OCI-LY1 (cell line): ENCODE results near the gene CELF6.

Experiments
- CTCF ChIP-seq: fragments of 200-600 bp; sonication (generic), shearing (Covaris generic); IDR thresholded peaks from 2 replicates; pipeline ENCODE4 v1.5.1; 2017; ENCODE audit warnings: mild to moderate bottlenecking, antibody characterized with exemption, low read length, moderate library complexity, mixed read lengths
- EZH2 ChIP-seq: fragments of 200-600 bp; sonication (generic), shearing (Covaris generic); IDR thresholded peaks from 2 replicates; pipeline ENCODE4 v1.8.0; 2017; ENCODE audit warnings: borderline replicate concordance, mixed run types, mild to moderate bottlenecking, antibody characterized with exemption, low read length, moderate library complexity, mixed read lengths

GRCh38 chr15:72238586-72238985 lies 81.4 kb downstream of the CELF6 start:
- TF ChIP-seq CTCF, result no peak
- TF ChIP-seq EZH2, result no peak
